Measurements from ENCODE around the gene PEAK1.

Gene PEAK1

GRCh38 chr15:77358545-77359240 lies 61.2 kb downstream of the PEAK1 start:
- no peak for DNase-seq

DNA sequence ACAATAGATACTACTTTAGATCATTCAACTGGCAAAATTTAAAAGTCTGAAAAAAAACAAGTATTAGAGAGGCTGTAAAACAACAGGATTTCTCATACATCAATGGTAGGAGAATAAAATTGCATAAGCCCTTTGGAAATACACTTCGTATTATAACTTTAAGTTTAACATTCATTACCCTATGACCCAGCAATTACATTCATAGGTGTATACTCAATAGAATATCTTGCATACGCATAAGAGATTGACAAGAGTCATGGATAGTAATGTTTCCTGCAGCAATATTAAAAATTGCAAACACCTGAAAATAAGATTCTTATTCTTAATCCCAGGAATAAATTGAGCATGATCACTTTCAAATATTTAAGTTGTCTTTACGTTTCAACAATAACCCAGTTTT lies 63.6 kb downstream of the PEAK1 start:
- DNase-seq, result no peak

GRCh38 chr15:77355321-77355720 lies 64.6 kb downstream of the PEAK1 start:
- DNase-seq, result no peak

- DNase-seq, result no peak
Measured at GRCh38 chr15:77354063-77354462, 65.8 kb downstream of the PEAK1 start.

- DNase-seq, result no peak
Measured at GRCh38 chr15:77352887-77353286, 67.0 kb downstream of the PEAK1 start.

DNA sequence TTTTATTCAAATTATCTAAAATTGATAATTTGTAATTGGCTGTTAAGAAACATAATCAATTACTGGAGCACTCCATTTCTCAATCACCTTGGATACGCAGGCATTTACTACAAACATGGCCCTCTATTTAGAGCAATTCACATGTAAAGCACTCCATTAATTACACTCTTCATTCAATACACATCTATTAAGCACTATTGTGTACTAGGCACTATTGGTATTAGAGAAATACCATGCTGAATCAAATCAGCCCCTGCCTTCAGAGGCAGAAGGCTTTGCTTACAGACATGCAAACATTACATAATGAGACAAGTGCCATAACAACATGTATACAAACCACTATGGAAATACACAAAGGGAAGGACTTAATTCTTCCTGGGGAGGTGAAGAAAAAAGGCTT lies 69.1 kb downstream of the PEAK1 start:
- no peak for DNase-seq

DNA sequence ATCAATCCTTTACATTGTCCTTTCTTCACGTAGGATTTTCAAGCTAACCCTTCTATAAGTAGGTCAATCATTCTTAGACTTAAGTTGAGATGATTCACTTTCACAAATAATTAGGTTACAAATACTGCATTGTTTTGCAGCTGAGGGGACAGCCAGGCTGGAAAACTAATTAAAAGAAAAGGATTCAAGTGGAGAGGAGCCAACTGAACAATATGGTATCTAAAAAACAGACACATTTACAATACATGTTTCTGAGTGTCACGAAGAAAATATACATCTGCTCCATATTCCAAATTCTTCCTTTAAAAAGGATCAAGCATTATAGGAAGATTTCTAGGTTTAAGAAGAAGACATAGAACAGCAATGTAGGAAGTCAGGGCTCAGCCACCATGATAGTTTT lies 70.2 kb downstream of the PEAK1 start:
- DNase-seq, result no peak

- DNase-seq, result no peak
Measured at GRCh38 chr15:77348511-77348910, 71.4 kb downstream of the PEAK1 start.

DNA sequence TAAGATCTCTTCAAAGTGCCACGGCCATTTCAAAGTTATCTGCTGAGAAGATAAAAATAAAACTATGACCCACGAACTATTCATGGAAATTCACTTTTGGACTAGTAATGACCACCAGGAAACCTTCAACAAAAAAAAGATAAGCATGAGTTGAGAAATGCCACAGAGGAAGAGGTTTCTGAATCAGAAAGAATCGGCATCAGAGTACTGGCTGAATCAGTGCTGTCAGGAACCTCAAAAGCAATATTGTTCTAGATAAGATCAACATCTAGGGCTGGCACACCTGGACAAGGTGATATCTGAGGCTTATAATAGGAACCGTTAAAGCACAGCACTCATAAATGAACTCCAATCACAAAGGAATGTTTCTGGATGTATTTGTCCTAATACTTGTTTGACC lies 72.7 kb downstream of the PEAK1 start:
- no peak for DNase-seq

- DNase-seq, result no peak
Measured at GRCh38 chr15:77346245-77347036, 73.5 kb downstream of the PEAK1 start.

DNA sequence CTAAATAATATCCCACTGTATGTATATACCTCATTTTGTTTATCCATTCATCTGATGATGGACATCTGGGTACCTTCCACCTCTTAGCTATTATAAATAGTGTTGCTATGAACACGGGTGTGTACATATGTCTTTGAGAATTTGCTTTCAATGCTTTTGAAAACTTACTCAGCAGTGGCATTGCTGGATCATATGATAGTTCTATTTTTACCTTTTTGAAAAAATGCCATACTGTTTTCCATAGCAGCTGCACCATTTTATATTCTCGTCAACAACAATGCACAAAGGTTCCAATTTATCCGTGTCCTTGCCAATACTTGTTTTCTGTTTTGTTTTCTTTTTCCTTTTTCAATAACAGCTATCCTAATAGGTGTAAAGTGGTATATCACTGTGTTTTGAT lies 77.1 kb downstream of the PEAK1 start:
- no peak for DNase-seq

GRCh38 chr15:77340245-77340644 lies 79.7 kb downstream of the PEAK1 start:
- DNase-seq, result no peak

DNA sequence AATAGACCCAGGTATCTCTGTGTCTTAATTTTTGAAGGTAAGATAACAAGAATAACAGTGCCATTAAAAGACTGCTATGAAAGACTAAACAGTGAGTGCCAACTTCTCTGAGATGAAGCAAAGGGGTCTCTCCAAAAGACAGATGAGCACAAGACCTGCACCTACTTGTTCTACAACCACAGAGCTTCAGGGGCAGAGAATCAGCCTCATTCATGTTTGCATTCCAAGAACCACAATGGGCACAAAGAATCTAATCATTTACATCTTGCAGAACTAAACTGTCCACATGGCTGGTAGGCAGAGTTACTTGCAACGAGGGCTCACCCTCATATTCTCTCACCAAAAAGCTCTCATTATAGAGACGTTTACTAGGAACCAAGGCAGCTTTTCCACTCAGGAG lies 83.9 kb downstream of the PEAK1 start:
- DNase-seq, result no peak

- DNase-seq, result no peak
Measured at GRCh38 chr15:77335298-77335697, 84.6 kb downstream of the PEAK1 start.

DNA sequence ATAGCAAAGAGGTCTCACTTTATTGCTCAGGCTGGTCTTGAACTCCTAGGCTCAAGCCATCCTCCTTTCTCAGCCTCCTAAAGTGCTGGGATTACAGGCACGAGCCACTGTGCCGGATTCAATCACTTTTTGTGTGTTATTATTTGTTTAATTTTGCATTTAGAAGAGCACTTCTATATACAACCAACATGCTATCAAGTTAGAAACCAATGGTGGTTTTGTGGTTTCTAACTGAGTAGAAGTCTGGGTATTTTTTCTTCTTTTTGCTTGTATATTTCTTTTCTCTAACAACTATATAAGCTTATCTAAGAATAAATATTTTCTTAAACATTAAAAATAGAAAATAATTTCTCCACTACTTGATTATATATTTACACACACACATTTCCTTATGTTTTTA lies 86.7 kb downstream of the PEAK1 start:
- no peak for DNase-seq

DNA sequence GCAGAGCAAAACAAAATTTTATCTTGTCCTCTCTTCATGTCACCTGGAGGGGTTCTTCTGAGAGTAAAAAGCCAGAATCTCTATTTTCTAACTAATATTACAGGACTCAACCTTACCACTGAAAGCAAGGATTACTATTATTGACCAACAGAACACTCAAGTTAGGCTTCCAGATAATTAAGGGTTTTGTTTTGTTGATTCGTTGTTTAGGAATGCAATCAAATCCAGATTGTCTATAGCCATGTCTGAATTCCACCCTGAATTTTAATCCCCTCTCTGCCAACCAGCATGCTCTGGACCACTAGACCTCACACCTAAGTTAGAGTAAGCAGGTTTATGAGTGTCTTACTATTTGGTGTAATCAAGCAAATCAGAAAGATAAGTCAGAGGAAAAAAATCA lies 90.7 kb downstream of the PEAK1 start:
- DNase-seq, result no peak

GRCh38 chr15:77327844-77328529 lies 91.9 kb downstream of the PEAK1 start:
- no peak for DNase-seq

- no peak for DNase-seq
Measured at GRCh38 chr15:77327168-77327567, 92.7 kb downstream of the PEAK1 start.

DNA sequence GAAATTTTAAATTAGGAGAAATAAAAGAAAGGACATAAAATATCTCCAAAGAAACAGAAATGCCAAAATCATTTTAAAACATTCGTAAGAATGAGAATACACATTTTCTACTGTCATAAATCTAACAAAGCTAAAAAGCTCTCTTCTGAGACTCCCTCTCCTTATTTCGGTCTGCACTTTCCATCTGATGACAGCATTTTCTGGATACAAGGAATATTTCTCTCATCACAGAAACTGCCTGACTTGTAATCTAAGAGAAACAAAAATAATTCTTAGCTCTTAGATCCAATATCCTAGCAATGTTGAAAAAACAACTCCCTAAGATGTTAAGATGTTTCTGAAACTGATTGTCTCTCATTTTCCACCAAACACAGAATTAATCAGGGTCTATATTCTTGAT lies 93.5 kb downstream of the PEAK1 start:
- DNase-seq, result no peak

DNA sequence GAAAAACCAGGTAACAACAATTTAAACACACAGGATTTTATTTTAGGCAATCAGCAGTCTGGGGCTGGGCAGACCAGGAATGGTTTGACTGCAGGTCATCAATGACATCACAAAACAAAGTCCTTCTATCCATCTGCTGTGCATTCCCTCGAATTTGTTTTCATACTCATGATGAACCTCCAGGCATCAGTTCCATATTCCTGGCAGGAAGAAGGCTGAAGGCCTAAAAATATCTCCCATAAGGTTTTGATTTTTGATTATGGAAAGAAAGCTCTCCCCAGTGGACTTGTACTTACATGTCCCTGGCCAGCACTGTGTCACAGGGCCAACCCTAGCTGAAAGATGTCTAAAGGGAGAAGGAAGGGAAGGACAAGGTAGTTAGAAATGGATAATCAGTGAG lies 107.4 kb downstream of the PEAK1 start:
- DNase-seq, result no peak

- no peak for DNase-seq
Measured at GRCh38 chr15:77311618-77312398, 108.1 kb downstream of the PEAK1 start.

DNA sequence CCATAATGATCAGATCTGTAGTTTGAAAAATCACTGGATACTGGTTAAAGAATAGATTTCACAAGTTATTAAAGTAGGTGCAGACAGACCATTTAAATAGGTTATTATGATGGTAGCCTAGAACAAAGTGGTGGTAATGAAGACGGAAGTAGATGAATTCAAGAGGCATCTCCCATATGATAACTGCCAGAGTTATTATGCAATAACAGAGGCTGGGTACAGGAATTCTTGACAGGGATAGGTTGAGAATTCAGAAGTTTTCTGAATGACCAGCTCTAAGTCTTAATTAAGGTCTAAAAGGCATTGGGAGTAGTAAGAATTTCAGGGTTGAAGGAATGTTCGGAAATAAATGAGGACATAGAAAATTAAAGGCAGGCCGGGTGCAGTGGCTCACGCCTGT lies 108.9 kb downstream of the PEAK1 start:
- DNase-seq, result no peak

DNA sequence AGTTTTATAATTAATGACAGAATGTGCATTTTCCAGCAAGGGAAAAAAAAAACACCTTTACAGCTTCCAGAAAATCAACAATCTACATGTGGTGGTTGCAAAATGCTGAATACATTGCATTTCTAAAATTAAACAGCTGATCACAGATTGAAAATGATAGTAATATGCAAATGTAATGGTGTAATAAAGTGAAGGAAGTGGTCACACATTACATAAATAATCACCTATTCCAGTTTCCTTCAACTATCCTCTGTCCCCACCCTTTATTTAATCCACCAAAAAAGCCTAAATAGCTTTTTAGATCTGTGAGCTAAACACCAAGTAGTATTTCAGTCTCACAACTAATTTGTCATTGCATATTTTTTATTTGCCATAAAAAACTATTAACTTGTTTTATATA lies 110.5 kb downstream of the PEAK1 start:
- no peak for DNase-seq
